WTC11 (cell line): ENCODE measurements around the gene ATXN7L3. TPM values are rescaled to one million over a fixed set of nuclear protein-coding genes. Genes with fewer than 3 reads are reported as not detected.

Experiments used
- CBFB ChIP-seq: sonication (generic); formaldehyde crosslinking; IDR thresholded peaks from 2 replicates; pipeline ENCODE4 v1.8.1; 2022; ENCODE audit warnings: mild to moderate bottlenecking, low read depth, missing genetic modification reagents
- CREB1 ChIP-seq: sonication (generic); formaldehyde crosslinking; IDR thresholded peaks from 2 replicates; pipeline ENCODE4 v1.8.0; 2023; ENCODE audit warnings: mild to moderate bottlenecking, missing genetic modification reagents
- ESRRA ChIP-seq: sonication (generic); formaldehyde crosslinking; IDR thresholded peaks from 2 replicates; pipeline ENCODE4 v1.8.1; 2022; ENCODE audit warnings: mild to moderate bottlenecking, missing genetic modification reagents, borderline replicate concordance
- ETV6 ChIP-seq: sonication (generic); formaldehyde crosslinking; IDR thresholded peaks from 2 replicates; pipeline ENCODE4 v1.8.1; 2022; ENCODE audit warnings: mild to moderate bottlenecking, missing genetic modification reagents
- GRHL2 ChIP-seq: fragments of 250-450 bp; sonication (Bioruptor Pico); IDR thresholded peaks from 2 replicates; pipeline ENCODE4 v1.8.0; 2022; ENCODE audit warnings: mild to moderate bottlenecking, moderate library complexity; ENCODE audit not compliant: insufficient replicate concordance, severe bottlenecking
- KAT7 ChIP-seq: sonication (generic); formaldehyde crosslinking; IDR thresholded peaks from 2 replicates; pipeline ENCODE4 v1.8.1; 2023; ENCODE audit warnings: missing genetic modification reagents, mild to moderate bottlenecking, borderline replicate concordance
- MXD4 ChIP-seq: fragments of 250-450 bp; sonication (Bioruptor Pico); IDR thresholded peaks from 2 replicates; pipeline ENCODE4 v1.8.0; 2021; ENCODE audit warnings: mild to moderate bottlenecking, moderate library complexity, borderline replicate concordance
- MYBL2 ChIP-seq: sonication (generic); formaldehyde crosslinking; IDR thresholded peaks from 2 replicates; pipeline ENCODE4 v1.8.1; 2023; ENCODE audit warnings: mild to moderate bottlenecking, moderate library complexity, missing genetic modification reagents
- NFATC4 ChIP-seq: fragments of 250-450 bp; sonication (Bioruptor Pico); IDR thresholded peaks from 2 replicates; pipeline ENCODE4 v1.9.0; 2021; ENCODE audit warnings: mild to moderate bottlenecking
- NR1H2 ChIP-seq: sonication (generic); formaldehyde crosslinking; IDR thresholded peaks from 2 replicates; pipeline ENCODE4 v1.9.0; 2021; ENCODE audit warnings: mild to moderate bottlenecking, moderate library complexity, missing genetic modification reagents
- NR2C2 ChIP-seq: sonication (generic); formaldehyde crosslinking; IDR thresholded peaks from 2 replicates; pipeline ENCODE4 v1.8.0; 2022; ENCODE audit warnings: mild to moderate bottlenecking, missing genetic modification reagents
- NR3C1 ChIP-seq: sonication (generic); formaldehyde crosslinking; conservative IDR thresholded peaks from 2 replicates; pipeline ENCODE4 v1.8.1; 2023; ENCODE audit warnings: low read depth, mild to moderate bottlenecking, missing genetic modification reagents
- PRDM15 ChIP-seq: sonication (generic); formaldehyde crosslinking; IDR thresholded peaks from 2 replicates; pipeline ENCODE4 v1.8.0; 2022; ENCODE audit warnings: missing genetic modification reagents
- SP1 ChIP-seq: sonication (generic); formaldehyde crosslinking; conservative IDR thresholded peaks from 2 replicates; pipeline ENCODE4 v1.8.1; 2022; ENCODE audit warnings: missing genetic modification reagents
- ZNF138 ChIP-seq: sonication (generic); formaldehyde crosslinking; conservative IDR thresholded peaks from 2 replicates; pipeline ENCODE4 v1.8.1; 2022; ENCODE audit warnings: mild to moderate bottlenecking, moderate library complexity, missing genetic modification reagents
- ZNF263 ChIP-seq: sonication (generic); formaldehyde crosslinking; IDR thresholded peaks from 2 replicates; pipeline ENCODE4 v1.8.1; 2022; ENCODE audit warnings: low read depth, mild to moderate bottlenecking, moderate library complexity, missing genetic modification reagents
- ZNF317 ChIP-seq: sonication (generic); formaldehyde crosslinking; IDR thresholded peaks from 2 replicates; pipeline ENCODE4 v1.8.1; 2023; ENCODE audit warnings: low read depth, mild to moderate bottlenecking, moderate library complexity, missing genetic modification reagents, borderline replicate concordance
- ZNF416 ChIP-seq: fragments of 250-450 bp; sonication (Bioruptor Pico); IDR thresholded peaks from 2 replicates; pipeline ENCODE4 v1.9.0; 2021; ENCODE audit warnings: mild to moderate bottlenecking, inconsistent platforms
- ZNF423 ChIP-seq: fragments of 250-450 bp; sonication (Bioruptor Pico); IDR thresholded peaks from 2 replicates; pipeline ENCODE4 v2.1.2; 2022; ENCODE audit warnings: mild to moderate bottlenecking, moderate library complexity
- ZNF671 ChIP-seq: fragments of 250-450 bp; sonication (Bioruptor Pico); IDR thresholded peaks from 2 replicates; pipeline ENCODE4 v1.8.0; 2021; ENCODE audit warnings: mild to moderate bottlenecking
- total RNA-seq: library from RNA; stranded (reverse); gene quantifications from 3 replicates; pipeline ENCODE4 v1.2.3, GENCODE V29; 2021
- TF ChIP-seq, protein P1 (sequence below): fragments of 250-450 bp; sonication (Bioruptor Pico); conservative IDR thresholded peaks from 2 replicates; pipeline ENCODE4 v1.9.0; 2021; ENCODE audit warnings: mild to moderate bottlenecking
- TF ChIP-seq, protein P2 (sequence below): sonication (generic); formaldehyde crosslinking; IDR thresholded peaks from 2 replicates; pipeline ENCODE4 v1.8.1; 2023; ENCODE audit warnings: mild to moderate bottlenecking, missing genetic modification reagents, moderate library complexity
- TF ChIP-seq, protein P3 (sequence below): sonication (generic); formaldehyde crosslinking; IDR thresholded peaks from 2 replicates; pipeline ENCODE4 v1.8.1; 2022; ENCODE audit warnings: low read depth, mild to moderate bottlenecking, moderate library complexity, missing genetic modification reagents, borderline replicate concordance
- TF ChIP-seq, protein P4 (sequence below): sonication (generic); formaldehyde crosslinking; IDR thresholded peaks from 2 replicates; pipeline ENCODE4 v1.8.0; 2022; ENCODE audit warnings: mild to moderate bottlenecking, missing genetic modification reagents
- TF ChIP-seq, protein P5 (sequence below): fragments of 250-450 bp; sonication (Bioruptor Pico); IDR thresholded peaks from 2 replicates; pipeline ENCODE4 v1.8.0; 2021; ENCODE audit warnings: mild to moderate bottlenecking

The ATXN7L3 gene
- total RNA-seq, 1 experiment from 2014 or later, result 114 TPM

DNA sequence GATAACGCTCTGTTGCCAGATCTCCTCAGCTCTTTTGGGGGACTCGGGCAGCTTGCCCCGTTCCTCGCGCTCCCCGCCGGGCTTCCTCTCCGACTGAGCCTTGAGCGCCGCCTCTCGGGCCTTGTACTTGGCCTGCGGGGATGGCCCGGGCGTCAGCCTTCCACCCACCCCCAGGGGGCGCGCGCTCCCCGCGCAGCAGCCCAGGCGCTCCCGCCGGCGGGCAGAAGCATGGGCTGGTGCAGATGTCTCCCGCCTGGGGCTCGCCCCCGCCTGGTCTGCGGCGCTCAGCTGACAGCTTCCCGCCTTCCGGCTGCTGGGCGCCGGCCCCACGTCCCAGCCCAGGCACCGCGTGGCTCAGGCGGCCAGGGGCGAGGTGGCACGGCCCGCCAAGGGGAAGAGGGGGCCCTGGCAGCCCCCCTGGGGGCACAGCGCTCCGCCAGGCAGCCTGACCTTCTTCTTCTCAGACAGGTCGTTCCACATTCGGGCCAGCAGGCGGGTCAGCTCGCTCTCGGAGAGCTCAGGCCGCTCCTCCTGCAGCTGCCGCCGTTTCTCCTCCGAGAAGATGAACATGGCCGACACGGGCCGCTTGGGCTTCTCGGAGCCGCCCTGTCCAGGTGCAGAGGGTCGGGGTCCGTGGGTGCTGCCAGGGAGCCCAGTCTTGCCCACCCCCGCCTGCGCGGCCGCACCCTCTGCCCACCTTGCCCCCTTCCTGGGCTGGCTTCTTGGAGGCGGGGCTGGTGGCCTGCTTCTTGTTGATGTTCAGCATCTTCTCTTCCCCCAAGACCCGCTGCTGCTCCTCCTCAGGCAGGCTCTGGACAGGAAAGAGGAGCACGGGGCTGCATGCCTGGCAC is 10.9 kb upstream of the ATXN7L3 start (continued):
- TF ChIP-seq PRDM15 (peak; percentile 90), GRHL2 (CRISPR knock-in tag) (no peak), SP1 (CRISPR knock-in tag) (peak; percentile 82; the same call in 1 of the 2 replicates), CREB1 (CRISPR knock-in tag) (peak; percentile 40; the same call in 1 of the 2 replicates), MYBL2 (CRISPR knock-in tag) (peak; percentile 70), ESRRA (no peak), MXD4 (CRISPR knock-in tag) (no peak), ZNF317 (CRISPR knock-in tag) (no peak; the same call in 1 of the 2 replicates), NR1H2 (CRISPR knock-in tag) (no peak), NFATC4 (no peak), ETV6 (peak; percentile 96), CBFB (CRISPR knock-in tag) (no peak), ZNF263 (0 out of 2 replicates have a peak, but pooled peaks have one; percentile 49), ZNF671 (CRISPR knock-in tag) (no peak), NR2C2 (CRISPR knock-in tag) (no peak), KAT7 (CRISPR knock-in tag) (0 out of 2 replicates have a peak, but pooled peaks have one; percentile 36), ZNF416 (CRISPR knock-in tag) (no peak), NR3C1 (CRISPR knock-in tag) (no peak), ZNF423 (CRISPR knock-in tag) (no peak), ZNF138 (no peak)
- TF ChIP-seq, protein P1, sequence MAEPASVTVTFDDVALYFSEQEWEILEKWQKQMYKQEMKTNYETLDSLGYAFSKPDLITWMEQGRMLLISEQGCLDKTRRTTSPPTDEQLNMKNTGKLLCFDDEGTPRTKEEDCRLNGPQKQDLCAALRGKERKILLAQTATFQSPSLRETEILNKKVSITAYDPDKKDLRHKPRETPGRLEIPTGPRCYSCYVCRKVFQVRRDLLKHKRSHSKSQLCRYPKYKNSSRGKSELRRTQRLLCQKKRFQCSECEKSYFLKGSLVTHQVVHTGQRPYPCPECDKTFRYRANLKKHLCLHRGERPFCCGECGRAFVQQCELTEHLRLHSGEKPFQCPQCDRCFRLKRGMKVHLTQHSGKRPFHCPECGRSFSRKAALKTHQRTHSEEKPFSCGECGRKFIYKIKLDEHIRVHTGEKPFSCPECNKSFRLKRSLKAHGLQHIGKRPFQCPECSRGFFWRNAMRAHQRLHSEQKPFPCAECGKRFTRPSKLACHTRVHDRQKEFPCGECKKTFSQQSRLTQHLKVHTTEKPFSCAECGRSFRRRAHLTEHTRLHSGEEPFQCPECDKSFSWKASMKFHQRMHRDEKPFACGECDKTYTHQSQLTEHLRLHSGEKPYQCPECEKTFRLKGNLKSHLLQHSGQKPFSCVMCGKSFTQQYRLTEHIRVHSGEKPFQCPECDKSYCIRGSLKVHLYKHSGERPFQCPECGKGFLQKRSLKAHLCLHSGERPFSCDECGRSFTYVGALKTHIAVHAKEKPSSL (CRISPR knock-in tag), result no peak
- TF ChIP-seq, protein P2, sequence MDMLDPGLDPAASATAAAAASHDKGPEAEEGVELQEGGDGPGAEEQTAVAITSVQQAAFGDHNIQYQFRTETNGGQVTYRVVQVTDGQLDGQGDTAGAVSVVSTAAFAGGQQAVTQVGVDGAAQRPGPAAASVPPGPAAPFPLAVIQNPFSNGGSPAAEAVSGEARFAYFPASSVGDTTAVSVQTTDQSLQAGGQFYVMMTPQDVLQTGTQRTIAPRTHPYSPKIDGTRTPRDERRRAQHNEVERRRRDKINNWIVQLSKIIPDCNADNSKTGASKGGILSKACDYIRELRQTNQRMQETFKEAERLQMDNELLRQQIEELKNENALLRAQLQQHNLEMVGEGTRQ (CRISPR knock-in tag), result peak; percentile 72
- TF ChIP-seq, protein P3, sequence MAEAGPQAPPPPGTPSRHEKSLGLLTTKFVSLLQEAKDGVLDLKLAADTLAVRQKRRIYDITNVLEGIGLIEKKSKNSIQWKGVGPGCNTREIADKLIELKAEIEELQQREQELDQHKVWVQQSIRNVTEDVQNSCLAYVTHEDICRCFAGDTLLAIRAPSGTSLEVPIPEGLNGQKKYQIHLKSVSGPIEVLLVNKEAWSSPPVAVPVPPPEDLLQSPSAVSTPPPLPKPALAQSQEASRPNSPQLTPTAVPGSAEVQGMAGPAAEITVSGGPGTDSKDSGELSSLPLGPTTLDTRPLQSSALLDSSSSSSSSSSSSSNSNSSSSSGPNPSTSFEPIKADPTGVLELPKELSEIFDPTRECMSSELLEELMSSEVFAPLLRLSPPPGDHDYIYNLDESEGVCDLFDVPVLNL (CRISPR knock-in tag), result peak; percentile 93
- TF ChIP-seq, protein P4, sequence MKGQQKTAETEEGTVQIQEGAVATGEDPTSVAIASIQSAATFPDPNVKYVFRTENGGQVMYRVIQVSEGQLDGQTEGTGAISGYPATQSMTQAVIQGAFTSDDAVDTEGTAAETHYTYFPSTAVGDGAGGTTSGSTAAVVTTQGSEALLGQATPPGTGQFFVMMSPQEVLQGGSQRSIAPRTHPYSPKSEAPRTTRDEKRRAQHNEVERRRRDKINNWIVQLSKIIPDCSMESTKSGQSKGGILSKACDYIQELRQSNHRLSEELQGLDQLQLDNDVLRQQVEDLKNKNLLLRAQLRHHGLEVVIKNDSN (CRISPR knock-in tag), result 0 out of 2 replicates have a peak, but pooled peaks have one; percentile 31
- TF ChIP-seq, protein P5, sequence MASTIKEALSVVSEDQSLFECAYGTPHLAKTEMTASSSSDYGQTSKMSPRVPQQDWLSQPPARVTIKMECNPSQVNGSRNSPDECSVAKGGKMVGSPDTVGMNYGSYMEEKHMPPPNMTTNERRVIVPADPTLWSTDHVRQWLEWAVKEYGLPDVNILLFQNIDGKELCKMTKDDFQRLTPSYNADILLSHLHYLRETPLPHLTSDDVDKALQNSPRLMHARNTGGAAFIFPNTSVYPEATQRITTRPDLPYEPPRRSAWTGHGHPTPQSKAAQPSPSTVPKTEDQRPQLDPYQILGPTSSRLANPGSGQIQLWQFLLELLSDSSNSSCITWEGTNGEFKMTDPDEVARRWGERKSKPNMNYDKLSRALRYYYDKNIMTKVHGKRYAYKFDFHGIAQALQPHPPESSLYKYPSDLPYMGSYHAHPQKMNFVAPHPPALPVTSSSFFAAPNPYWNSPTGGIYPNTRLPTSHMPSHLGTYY (CRISPR knock-in tag), result no peak
